GM12878 (cell line): Measurements from ENCODE around the gene KIF2C. TPM values are rescaled to one million over a fixed set of nuclear protein-coding genes. Genes with fewer than 3 reads are reported as not detected.

Experiments used
- BCL11A ChIP-seq: IDR thresholded peaks from 2 replicates; pipeline ENCODE4 v1.6.1; 2011; ENCODE audit warnings: low read depth, low read length
- CHD1 ChIP-seq: IDR thresholded peaks from 2 replicates; pipeline ENCODE4 v1.6.1; 2012; ENCODE audit warnings: low read depth, low read length, improper control_type of control experiment
- CHD2 ChIP-seq: IDR thresholded peaks from 2 replicates; pipeline ENCODE4 v1.6.1; 2011; ENCODE audit warnings: low read depth, low read length, improper control_type of control experiment, borderline replicate concordance
- EED ChIP-seq: sonication (generic); IDR thresholded peaks from 2 replicates; pipeline ENCODE4 v1.6.1; 2016; ENCODE audit warnings: antibody characterized with exemption, low read depth
- EGR1 ChIP-seq, 2 experiments: IDR thresholded peaks; 1 replicate in 1 of 2; 2 replicates in 1 of 2; pipeline ENCODE4 v1.6.1; 2011 to 2012; ENCODE audit warnings: low read depth in 2 of 2, low read length in 2 of 2, borderline replicate concordance in 1 of 2, mild to moderate bottlenecking in 1 of 2, moderate library complexity in 1 of 2
- HCFC1 ChIP-seq: fragments of 150-350 bp; IDR thresholded peaks from 2 replicates; pipeline ENCODE4 v1.6.1; 2014; ENCODE audit warnings: low read length
- KAT2A ChIP-seq: conservative IDR thresholded peaks from 2 replicates; pipeline ENCODE4 v1.6.1; 2011; ENCODE audit warnings: low read depth, low read length; ENCODE audit not compliant: control insufficient read depth
- MEF2A ChIP-seq: IDR thresholded peaks from 2 replicates; pipeline ENCODE4 v1.6.1; 2011; ENCODE audit warnings: low read depth, mild to moderate bottlenecking, low read length, moderate library complexity; ENCODE audit not compliant: insufficient read depth
- MEF2B ChIP-seq: fragments of 450-650 bp; IDR thresholded peaks from 2 replicates; pipeline ENCODE4 v1.6.1; 2018; ENCODE audit warnings: mild to moderate bottlenecking, moderate library complexity; ENCODE audit not compliant: partially characterized antibody, poor library complexity, severe bottlenecking
- NFYB ChIP-seq: IDR thresholded peaks from 2 replicates; pipeline ENCODE4 v1.6.1; 2011; ENCODE audit warnings: low read depth, mild to moderate bottlenecking, low read length, improper control_type of control experiment, moderate library complexity; ENCODE audit not compliant: insufficient read depth
- PAX8 ChIP-seq: fragments of 450-650 bp; IDR thresholded peaks from 2 replicates; pipeline ENCODE4 v1.6.1; 2017; ENCODE audit warnings: mild to moderate bottlenecking, moderate library complexity
- SREBF1 ChIP-seq: IDR thresholded peaks from 2 replicates; pipeline ENCODE4 v1.6.1; 2012; ENCODE audit warnings: mild to moderate bottlenecking, low read length
- ZBED1 ChIP-seq: IDR thresholded peaks from 2 replicates; pipeline ENCODE4 v1.6.1; 2016; ENCODE audit warnings: borderline replicate concordance
- ZBTB11 ChIP-seq: fragments of 450-650 bp; formaldehyde crosslinking; IDR thresholded peaks from 2 replicates; pipeline ENCODE4 v1.5.0; 2022; ENCODE audit warnings: mild to moderate bottlenecking, missing genetic modification characterization
- ZBTB40 ChIP-seq: fragments of 450-650 bp; IDR thresholded peaks from 2 replicates; pipeline ENCODE4 v1.6.1; 2016; ENCODE audit warnings: mild to moderate bottlenecking, moderate library complexity, borderline replicate concordance
- ZNF207 ChIP-seq: fragments of 450-650 bp; IDR thresholded peaks from 2 replicates; pipeline ENCODE4 v1.6.1; 2014; ENCODE audit warnings: antibody characterized with exemption, mild to moderate bottlenecking, borderline replicate concordance
- polyA plus RNA-seq, 11 experiments: library from polyadenylated mRNA; depleted of rRNA in 4 of 11; unstranded in 6 of 11; stranded (reverse) in 5 of 11; fragments of >200 nt; fragmentation: Nextera tagmentation in 4 of 11; fragmentation: Illumina TruSeq in 1 of 11; extraction: Ambion mirVana in 4 of 11; extraction: Trizol in 1 of 11; gene quantifications; 1 replicate in 1 of 11; 2 replicates in 10 of 11; pipeline versions ENCODE4 v1.2.1 to v1.2.3, GENCODE V29; 2011 to 2016; ENCODE audit warnings: inconsistent platforms in 2 of 11, missing spikeins in 2 of 11, low read depth in 1 of 11
- total RNA-seq, 4 experiments: library from RNA; depleted of rRNA in 3 of 4; stranded (reverse); fragments of >200 nt in 3 of 4; fragmentation: Illumina TruSeq in 1 of 4; extraction: Trizol in 1 of 4; gene quantifications; 2 replicates each; pipeline versions ENCODE4 v1.2.1 to v1.2.3, GENCODE V29; 2013 to 2021
- TF ChIP-seq, protein P1 (sequence below), 3 experiments: IDR thresholded peaks in 2 of 3; conservative IDR thresholded peaks in 1 of 3; 2 replicates each; pipeline ENCODE4 v1.5.1; 2011; ENCODE audit warnings: low read depth in 3 of 3, low read length in 3 of 3, mild to moderate bottlenecking in 3 of 3, control low read depth in 2 of 3, moderate library complexity in 2 of 3, inconsistent platforms in 1 of 3, mixed read lengths in 1 of 3; ENCODE audit not compliant: control insufficient read depth in 2 of 3, insufficient read depth in 1 of 3; ENCODE audit errors: extremely low read depth in 1 of 3

Gene KIF2C
- total and polyA plus RNA-seq, 10 of the 15 experiments (the other 5 are each of a cell fraction or from before 2014, with no cell fraction given): 42.3 to 104 (median 83.8) TPM

DNA sequence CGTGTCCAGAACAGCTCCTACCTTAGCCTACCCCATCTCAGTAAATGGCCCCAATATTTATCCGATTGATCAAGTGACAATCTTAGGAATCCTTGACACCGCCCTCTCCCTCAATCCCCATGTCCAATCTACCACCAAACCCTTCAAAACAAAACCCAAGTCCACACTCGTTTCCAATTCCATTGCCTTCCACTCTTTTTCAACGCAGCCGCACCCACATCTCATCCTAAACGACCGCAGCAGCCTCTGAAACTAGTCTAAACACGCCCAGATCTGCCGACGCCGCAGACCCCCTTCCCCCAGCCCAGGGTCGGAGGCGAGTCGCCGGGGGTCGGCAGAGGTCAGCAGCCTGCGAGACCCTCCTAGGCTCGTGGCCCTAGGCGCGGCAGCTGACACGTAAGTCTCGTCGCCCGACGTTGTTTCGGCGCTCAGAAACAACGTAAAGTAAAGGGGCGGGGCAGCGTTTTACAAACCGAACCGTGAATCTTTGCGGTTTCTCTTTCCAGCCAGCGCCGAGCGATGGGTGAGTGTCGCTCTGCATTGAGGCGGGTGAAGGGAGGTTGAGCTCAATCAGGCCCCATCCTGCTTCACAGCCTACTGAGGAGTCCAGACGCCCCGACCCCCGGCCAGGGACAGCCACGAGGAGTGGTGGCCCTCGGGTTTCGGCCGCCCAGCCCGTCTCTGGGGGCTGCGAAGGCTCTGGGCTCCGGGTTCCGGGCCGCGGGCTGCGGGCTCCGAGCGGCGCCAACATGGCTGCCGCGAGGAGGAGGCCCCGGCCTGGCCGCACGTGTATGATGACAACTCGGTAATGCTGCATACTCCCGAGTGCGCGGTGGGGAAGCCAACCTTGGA, 35.7 kb downstream of the KIF2C start, which contains the start of gene RPS8 (continued):
- TF ChIP-seq ZBTB40 (peak; percentile 33; the same call in 1 of the 2 replicates), PAX8 (peak; percentile 79; the same call in 1 of the 2 replicates), EED (no peak; the same call in 1 of the 2 replicates), HCFC1 (peak; percentile 75), CHD1 (peak; percentile 57; the same call in 1 of the 2 replicates), MEF2B (peak; percentile 68), SREBF1 (no peak), EGR1 (IDR thresholded peaks at IDR 0.05; ENCODE audit: borderline replicate concordance in 1 of 2, low read depth in 2 of 2, low read length in 2 of 2) (peak in 1 of 2 experiments; percentile 17; a peak in 1 of 3 replicates), CHD2 (peak; percentile 66), NFYB (no peak), MEF2A (0 out of 2 replicates have a peak, but pooled peaks have one; percentile 41), ZBED1 (peak; percentile 90), KAT2A (no peak), BCL11A (peak; percentile 54; the same call in 1 of the 2 replicates), ZBTB11 (no peak), ZNF207 (peak; percentile 84)
- TF ChIP-seq, protein P1, sequence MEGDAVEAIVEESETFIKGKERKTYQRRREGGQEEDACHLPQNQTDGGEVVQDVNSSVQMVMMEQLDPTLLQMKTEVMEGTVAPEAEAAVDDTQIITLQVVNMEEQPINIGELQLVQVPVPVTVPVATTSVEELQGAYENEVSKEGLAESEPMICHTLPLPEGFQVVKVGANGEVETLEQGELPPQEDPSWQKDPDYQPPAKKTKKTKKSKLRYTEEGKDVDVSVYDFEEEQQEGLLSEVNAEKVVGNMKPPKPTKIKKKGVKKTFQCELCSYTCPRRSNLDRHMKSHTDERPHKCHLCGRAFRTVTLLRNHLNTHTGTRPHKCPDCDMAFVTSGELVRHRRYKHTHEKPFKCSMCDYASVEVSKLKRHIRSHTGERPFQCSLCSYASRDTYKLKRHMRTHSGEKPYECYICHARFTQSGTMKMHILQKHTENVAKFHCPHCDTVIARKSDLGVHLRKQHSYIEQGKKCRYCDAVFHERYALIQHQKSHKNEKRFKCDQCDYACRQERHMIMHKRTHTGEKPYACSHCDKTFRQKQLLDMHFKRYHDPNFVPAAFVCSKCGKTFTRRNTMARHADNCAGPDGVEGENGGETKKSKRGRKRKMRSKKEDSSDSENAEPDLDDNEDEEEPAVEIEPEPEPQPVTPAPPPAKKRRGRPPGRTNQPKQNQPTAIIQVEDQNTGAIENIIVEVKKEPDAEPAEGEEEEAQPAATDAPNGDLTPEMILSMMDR (IDR thresholded peaks at IDR 0.05 in 2 of 3, conservative IDR thresholded peaks at IDR 0.05 in 1 of 3; ENCODE audit: control insufficient read depth in 2 of 3, extremely low read depth in 1 of 3, insufficient read depth in 1 of 3, low read depth in 3 of 3, low read length in 3 of 3): no peak
